Measurements from ENCODE around the gene PCK2.
"Not testable (repeated sequence)": the region's sequence is repeated elsewhere in the genome, so short reads cannot be mapped to it uniquely, and the experiment has no call there.

Gene PCK2

DNA sequence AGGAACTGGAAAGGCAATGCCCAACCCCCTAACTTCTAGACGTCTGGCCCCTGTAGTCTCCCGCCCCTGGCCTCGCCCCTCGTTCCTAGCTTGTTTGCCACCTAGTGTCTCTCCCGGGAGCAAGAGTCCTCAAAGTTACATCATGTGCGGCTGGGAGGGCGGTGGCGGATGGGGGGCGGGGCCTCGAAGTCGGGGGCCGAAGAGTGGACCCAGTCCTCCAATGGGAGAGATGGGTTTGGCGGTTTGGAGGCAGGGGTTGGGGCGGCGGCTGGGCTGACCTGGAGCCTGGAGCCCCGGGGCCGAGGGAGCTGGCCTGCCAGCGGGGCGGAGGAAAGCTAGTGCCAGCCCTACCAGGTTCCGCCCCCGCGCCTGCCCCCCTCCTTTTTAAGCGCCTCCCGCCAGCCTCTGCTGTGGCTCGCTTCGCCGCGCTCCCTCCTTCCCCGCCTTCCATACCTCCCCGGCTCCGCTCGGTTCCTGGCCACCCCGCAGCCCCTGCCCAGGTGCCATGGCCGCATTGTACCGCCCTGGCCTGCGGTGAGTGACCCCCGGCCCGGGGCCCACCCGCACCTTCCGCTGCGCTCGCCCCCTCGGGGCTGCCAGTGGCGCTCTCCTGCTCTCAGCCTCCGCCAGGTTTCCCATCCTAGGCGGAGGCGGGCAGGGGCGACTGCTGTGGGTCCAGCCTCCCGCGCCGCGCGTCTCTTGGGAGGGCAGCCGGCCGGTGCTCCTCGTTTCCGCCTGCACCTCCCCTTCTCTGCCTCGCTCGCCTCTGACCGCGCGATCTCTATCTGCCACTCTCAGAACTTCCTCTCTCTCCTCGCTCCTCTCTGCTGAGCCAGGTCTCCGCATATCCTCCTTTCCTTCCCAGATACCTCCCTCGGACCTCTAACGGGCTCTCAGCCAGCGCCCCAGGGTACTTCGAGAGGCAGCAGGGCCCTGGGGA is at the start of gene PCK2:
TSS of gene PCK2 (plus strand) at position 411 of the 940 bp plus-strand sequence. CDS start at position 506, 95 bp downstream.
- H3K36me3 ChIP-seq: no peaks in the 10 kb centered on the region
- no peaks in the 10 kb centered on the region for H3K9me3 ChIP-seq
- peaks cover 38% of the 10 kb centered on the region for H3K27me3 ChIP-seq
- H3K27ac ChIP-seq: peak within 1 kb of the TSS; percentile 81
- TF ChIP-seq, protein P1, sequence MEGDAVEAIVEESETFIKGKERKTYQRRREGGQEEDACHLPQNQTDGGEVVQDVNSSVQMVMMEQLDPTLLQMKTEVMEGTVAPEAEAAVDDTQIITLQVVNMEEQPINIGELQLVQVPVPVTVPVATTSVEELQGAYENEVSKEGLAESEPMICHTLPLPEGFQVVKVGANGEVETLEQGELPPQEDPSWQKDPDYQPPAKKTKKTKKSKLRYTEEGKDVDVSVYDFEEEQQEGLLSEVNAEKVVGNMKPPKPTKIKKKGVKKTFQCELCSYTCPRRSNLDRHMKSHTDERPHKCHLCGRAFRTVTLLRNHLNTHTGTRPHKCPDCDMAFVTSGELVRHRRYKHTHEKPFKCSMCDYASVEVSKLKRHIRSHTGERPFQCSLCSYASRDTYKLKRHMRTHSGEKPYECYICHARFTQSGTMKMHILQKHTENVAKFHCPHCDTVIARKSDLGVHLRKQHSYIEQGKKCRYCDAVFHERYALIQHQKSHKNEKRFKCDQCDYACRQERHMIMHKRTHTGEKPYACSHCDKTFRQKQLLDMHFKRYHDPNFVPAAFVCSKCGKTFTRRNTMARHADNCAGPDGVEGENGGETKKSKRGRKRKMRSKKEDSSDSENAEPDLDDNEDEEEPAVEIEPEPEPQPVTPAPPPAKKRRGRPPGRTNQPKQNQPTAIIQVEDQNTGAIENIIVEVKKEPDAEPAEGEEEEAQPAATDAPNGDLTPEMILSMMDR (IDR thresholded peaks at IDR 0.05): peak; percentile 12
- H3K4me1 ChIP-seq (ENCODE audit: control insufficient read depth in 1 of 2, insufficient read depth in 1 of 2, low read depth in 1 of 2, low read length in 1 of 2): peaks cover 11 to 14% of the 10 kb centered on the region in 2 experiments
- H3K4me3 ChIP-seq (ENCODE audit: low read depth in 1 of 2, low read length in 1 of 2): peak within 1 kb of the TSS; percentile 74 to 99

GRCh38 chr14:24049002-24049401 is 45.1 kb upstream of the PCK2 start:
- H3K4me3 ChIP-seq (ENCODE audit: low read depth in 1 of 2, low read length in 1 of 2); H3K27ac ChIP-seq; H3K9me3 ChIP-seq; H3K36me3 ChIP-seq: not testable (repeated sequence)
- H3K4me1 ChIP-seq (ENCODE audit: control insufficient read depth in 1 of 2, insufficient read depth in 1 of 2, low read depth in 1 of 2, low read length in 1 of 2): peaks cover 13 to 25% of the 10 kb centered on the region in 2 experiments
- peaks cover 46% of the 10 kb centered on the region for H3K27me3 ChIP-seq

DNA sequence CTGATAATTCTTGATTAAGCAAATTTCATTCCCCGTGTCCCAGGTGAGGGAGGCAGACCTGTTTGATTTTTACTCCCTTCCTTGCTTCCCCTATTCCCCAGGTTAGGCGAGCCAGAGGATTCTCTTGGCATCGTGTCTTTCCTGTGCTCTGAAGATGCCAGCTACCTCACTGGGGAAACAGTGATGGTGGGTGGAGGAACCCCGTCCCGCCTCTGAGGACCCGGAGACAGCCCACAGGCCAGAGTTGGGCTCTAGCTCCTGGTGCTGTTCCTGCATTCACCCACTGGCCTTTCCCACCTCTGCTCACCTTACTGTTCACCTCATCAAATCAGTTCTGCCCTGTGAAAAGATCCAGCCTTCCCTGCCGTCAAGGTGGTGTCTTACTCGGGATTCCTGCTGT is 43.4 kb upstream of the PCK2 start:
- peaks cover 13 to 25% of the 10 kb centered on the region in 2 experiments for H3K4me1 ChIP-seq (ENCODE audit: control insufficient read depth in 1 of 2, insufficient read depth in 1 of 2, low read depth in 1 of 2, low read length in 1 of 2)
- H3K27me3 ChIP-seq: peaks cover 62% of the 10 kb centered on the region
- not testable (repeated sequence) for H3K36me3 ChIP-seq; H3K4me3 ChIP-seq (ENCODE audit: low read depth in 1 of 2, low read length in 1 of 2); H3K9me3 ChIP-seq; H3K27ac ChIP-seq

GRCh38 chr14:24051176-24051788 is 42.8 kb upstream of the PCK2 start:
- Histone ChIP-seq H3K4me3 (ENCODE audit: low read depth in 1 of 2, low read length in 1 of 2) (peak overlapping the region; percentile 55 to 76), H3K4me1 (ENCODE audit: control insufficient read depth in 1 of 2, insufficient read depth in 1 of 2, low read depth in 1 of 2, low read length in 1 of 2) (peaks cover 13 to 25% of the 10 kb centered on the region in 2 experiments), H3K36me3 (no peaks in the 10 kb centered on the region), H3K9me3 (no peaks in the 10 kb centered on the region), H3K27me3 (peaks cover 63% of the 10 kb centered on the region), H3K27ac (no peak overlapping the region)
- TF ChIP-seq, protein P1 (IDR thresholded peaks at IDR 0.05): no peak

DNA sequence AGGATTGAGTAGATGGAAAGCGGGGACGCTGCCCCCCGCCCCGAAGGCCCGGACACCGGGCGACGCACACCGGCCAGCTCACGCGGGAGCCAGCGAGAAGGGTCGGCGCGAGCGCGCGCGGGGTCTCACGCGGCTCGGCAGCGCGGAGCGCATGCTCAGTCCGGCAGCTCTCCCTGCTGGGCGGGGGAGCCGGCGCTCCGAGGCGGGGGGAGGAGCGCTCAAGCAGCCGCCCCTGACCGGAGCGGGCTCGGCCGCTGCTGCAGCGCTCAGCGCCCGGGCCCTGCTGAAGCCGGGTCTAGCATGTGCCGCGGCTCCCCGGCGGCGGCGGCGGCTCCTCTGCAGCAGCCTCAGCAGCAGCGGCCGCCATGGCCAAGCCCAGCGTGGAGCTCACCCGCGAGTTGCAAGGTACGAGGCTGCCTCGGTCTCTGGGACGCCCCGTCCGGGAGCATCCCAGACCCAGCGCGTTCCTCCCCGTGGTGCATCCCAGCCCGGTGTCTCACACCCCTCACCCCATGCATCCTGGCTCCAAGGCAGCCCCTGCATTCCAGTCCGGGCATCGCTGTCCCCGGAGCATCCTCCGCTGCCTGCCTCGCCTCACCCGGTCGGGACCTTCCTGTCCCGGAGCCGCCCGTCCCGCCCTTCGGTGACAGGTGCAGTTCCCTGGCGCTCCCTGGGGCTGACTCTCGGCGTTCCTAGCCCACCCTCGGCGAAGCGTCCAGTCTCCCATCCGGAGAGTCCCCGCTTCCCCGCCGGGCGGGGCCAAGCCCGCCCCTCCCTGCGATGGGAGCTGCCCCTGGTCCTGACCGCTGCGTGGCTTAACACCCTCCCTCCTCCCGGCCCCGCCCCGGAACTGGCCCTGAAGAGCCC is 42.1 kb upstream of the PCK2 start, which contains the start of gene CARMIL3:
TSS of gene CARMIL3 (plus strand) at position 221 of the 867 bp plus-strand sequence. CDS start at position 366, 145 bp downstream.
- TF ChIP-seq, protein P1 (IDR thresholded peaks at IDR 0.05): no peak
- H3K27ac ChIP-seq: no peak within 1 kb of the TSS
- H3K4me3 ChIP-seq (ENCODE audit: low read depth in 1 of 2, low read length in 1 of 2): peak within 1 kb of the TSS; percentile 55 to 76
- no peaks in the 10 kb centered on the region for H3K36me3 ChIP-seq
- peaks cover 68% of the 10 kb centered on the region for H3K27me3 ChIP-seq
- no peaks in the 10 kb centered on the region for H3K9me3 ChIP-seq
- peaks cover 13 to 25% of the 10 kb centered on the region in 2 experiments for H3K4me1 ChIP-seq (ENCODE audit: control insufficient read depth in 1 of 2, insufficient read depth in 1 of 2, low read depth in 1 of 2, low read length in 1 of 2)

Measured in neutrophil (primary cell).